HS-27A (cell line): ENCODE measurements around the gene WDR5.
"Not testable (repeated sequence)": the region's sequence is repeated elsewhere in the genome, so short reads cannot be mapped to it uniquely, and the experiment has no call there.

Experiments
- DNase-seq: peaks from one replicate; pipeline ENCODE4 v3.0.0-alpha.2; 2012; ENCODE audit warnings: low read depth, missing footprints

The WDR5 gene

GRCh38 chr9:134135343-134136117 lies at the start of gene WDR5:
Gene WDR5 (plus strand): TSS chr9:134136082. CDS start chr9:134139878, 3,796 bp downstream.
- peak; percentile 20 for DNase-seq

- no peak for DNase-seq
These were observed 47.7 kb upstream of the WDR5 start for GRCh38 chr9:134088063-134088725.

GRCh38 chr9:134089972-134090371 lies 45.9 kb upstream of the WDR5 start:
- DNase-seq, result no peak

GRCh38 chr9:134099123-134099761 lies 36.6 kb upstream of the WDR5 start:
- peak; percentile 1 for DNase-seq

- no peak for DNase-seq
These were observed 35.8 kb upstream of the WDR5 start for GRCh38 chr9:134100040-134100439.

GRCh38 chr9:134101133-134101532 lies 34.7 kb upstream of the WDR5 start:
- DNase-seq, result not testable (repeated sequence)

- no peak for DNase-seq
These were observed 34.2 kb upstream of the WDR5 start for GRCh38 chr9:134101623-134102149.

- no peak for DNase-seq
These were observed 32.4 kb upstream of the WDR5 start for GRCh38 chr9:134103391-134103998.

DNA sequence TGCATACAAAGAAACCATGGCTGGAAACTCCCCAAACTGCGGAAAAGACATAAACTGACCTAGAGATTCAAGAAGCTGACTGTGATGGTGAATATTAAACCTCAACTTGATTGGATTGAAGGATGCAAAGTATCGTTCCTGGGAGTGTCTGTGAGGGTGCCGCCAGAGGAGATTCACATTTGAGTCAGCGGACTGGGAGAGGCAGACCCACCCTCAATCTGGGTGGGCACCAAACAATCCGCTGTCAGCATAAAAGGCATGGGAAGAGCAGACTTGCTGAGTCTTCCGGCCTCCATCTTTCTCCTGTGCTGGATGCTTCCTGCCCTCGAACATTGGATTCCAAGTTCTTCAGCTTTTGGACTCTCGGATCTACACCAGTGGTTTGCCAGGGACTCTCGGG lies 24.8 kb upstream of the WDR5 start:
- DNase-seq, result no peak

GRCh38 chr9:134112561-134112960 lies 23.3 kb upstream of the WDR5 start:
- DNase-seq, result no peak

- not testable (repeated sequence) for DNase-seq
These were observed 16.9 kb upstream of the WDR5 start for GRCh38 chr9:134118972-134119371.

DNA sequence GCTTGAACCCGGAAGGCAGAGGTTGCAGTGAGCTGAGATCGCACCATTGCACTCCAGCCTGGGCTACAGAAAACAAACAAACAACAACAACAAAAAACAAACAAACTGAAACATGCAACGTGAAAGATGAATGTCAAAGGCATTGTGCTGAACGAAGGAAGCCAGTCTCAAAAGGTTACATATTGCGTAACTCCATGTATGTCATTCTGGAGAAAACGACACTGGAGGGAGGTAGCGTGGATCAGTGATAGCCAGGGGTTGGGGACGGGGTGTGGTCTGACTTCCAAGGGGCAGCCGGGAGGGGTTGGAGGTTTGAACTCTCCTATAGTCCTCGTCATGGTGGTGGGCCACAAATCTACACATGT lies 12.1 kb upstream of the WDR5 start:
- DNase-seq, result no peak

- no peak for DNase-seq
These were observed 10.3 kb upstream of the WDR5 start for GRCh38 chr9:134125413-134126095.

- no peak for DNase-seq
These were observed 9.5 kb upstream of the WDR5 start for GRCh38 chr9:134126373-134126772.

DNA sequence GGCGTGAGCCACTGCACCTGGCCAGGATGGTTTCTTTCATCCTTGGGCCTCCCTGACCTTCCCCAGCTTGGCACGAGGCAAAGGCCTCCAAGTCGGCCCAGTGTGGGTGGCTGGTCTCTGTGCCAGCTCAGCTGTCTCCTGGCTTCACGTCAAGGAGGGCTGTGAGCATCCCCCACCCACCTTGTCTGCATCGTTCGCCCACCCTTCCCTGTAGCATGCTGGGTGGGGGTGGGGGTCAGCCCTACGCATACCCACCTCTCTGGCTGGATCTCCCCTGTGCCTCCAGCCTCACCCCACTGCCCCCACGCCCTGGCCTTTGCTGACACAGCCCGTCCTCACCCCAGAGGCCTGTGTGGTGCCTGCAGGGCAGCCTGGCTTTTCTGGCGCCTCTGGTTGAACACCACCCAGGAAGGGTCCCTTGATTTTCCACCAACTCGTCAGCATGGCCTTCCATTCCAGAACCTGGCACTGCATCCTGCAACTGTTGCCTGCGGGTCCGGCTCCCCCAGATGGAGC lies 8.8 kb upstream of the WDR5 start:
- DNase-seq, result no peak

GRCh38 chr9:134127616-134128015 lies 8.3 kb upstream of the WDR5 start:
- DNase-seq, result no peak

GRCh38 chr9:134128727-134129679 lies 6.9 kb upstream of the WDR5 start:
- no peak for DNase-seq

- DNase-seq, result no peak
These were observed 5.1 kb upstream of the WDR5 start for GRCh38 chr9:134130503-134131375.

DNA sequence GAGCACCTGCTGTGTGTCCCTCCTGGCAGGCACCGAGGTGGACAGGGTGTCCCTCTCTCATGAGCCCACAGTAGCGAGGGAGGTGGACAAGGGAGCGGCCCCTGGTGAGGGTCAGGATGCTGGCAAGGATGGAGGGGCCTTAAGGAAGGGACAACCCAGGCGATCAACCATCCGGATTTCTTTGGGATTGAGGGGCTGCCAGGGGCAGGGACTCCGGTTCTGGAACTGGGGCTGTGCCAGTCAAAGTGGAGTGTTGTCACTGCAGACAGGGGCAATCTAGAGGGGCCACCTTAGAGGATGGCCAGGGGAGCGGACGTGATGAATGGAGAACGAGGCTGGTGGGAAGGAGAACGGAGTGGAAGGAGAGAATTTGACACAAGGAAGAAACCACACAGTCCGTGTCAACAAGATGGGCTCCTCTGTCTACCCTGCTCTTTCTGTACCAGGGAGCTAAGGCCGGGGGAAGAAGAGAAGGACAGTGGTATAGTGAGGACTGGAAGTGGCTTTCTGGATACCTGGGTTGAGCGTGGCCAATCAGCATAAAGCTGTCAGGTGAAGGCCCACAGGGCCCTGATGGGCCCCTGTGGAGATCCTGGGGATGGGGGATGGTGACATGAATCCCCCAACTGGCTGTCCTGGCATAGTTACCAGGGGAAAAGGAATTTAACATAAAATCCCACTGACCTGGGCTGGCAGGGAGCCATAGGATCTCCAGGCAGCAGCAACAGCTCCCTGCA lies 4.2 kb upstream of the WDR5 start:
- no peak for DNase-seq
